Right lobe of liver (tissue), 6 donors: ENCODE data around the gene PPARG. TPM values are rescaled to one million over a fixed set of nuclear protein-coding genes. Genes with fewer than 3 reads are reported as not detected.
"Not testable (repeated sequence)": the region's sequence is repeated elsewhere in the genome, so short reads cannot be mapped to it uniquely, and the experiment has no call there.

ENCODE experiments used
- ATAC-seq, 4 donors: fragments of 200-7000 bp; cut with Tn5 transposase; one replicate each; pipeline ENCODE4 v1.9.1; 2020; ENCODE audit warnings: mild to moderate bottlenecking in 4 of 4, moderate library complexity in 4 of 4
- DNase-seq, 3 donors: peaks; one replicate each; pipeline ENCODE4 v3.0.0-alpha.2; 2020
- H3K27ac ChIP-seq, 3 donors: fragments of 200-600 bp; one replicate each; pipeline ENCODE4 v1.8.0; 2022
- H3K27me3 ChIP-seq, 2 donors: fragments of 200-600 bp; one replicate each; pipeline ENCODE4 v1.8.0; 2022
- H3K36me3 ChIP-seq, 4 donors: fragments of 200-600 bp; sonication (generic) in 1 of 4; one replicate each; pipeline versions ENCODE4 v1.5.1 to v1.8.0; 2017 to 2022; ENCODE audit warnings: control low read depth in 1 of 4
- H3K4me1 ChIP-seq, 4 donors: fragments of 200-600 bp; sonication (generic) in 1 of 4; one replicate each; pipeline versions ENCODE4 v1.5.1 to v1.8.0; 2017 to 2022; ENCODE audit warnings: control low read depth in 1 of 4
- H3K4me3 ChIP-seq, 3 donors: fragments of 200-600 bp; one replicate each; pipeline ENCODE4 v1.8.0; 2022
- H3K9me3 ChIP-seq, 4 donors: fragments of 200-600 bp; sonication (generic) in 1 of 4; one replicate each; pipeline versions ENCODE4 v1.5.1 to v1.8.0; 2017 to 2022; ENCODE audit warnings: control low read depth in 1 of 4
- POLR2A ChIP-seq: fragments of 450-650 bp; IDR thresholded peaks from one replicate; pipeline ENCODE4 v1.6.1; 2017; ENCODE audit warnings: antibody characterized with exemption, mild to moderate bottlenecking
- WGBS: methylation state at CpG from one replicate; pipeline ENCODE4 v1.1.6; 2018; ENCODE audit warnings: low coverage, low lambda C conversion rate; ENCODE audit not compliant: insufficient coverage; ENCODE audit errors: missing lambda C conversion rate; 5-methylcytosine and 5-hydroxymethylcytosine counted together
- intact Hi-C, 2 donors: fragments of 100-400 bp; cut with DNase I; formaldehyde crosslinking; loops; one replicate each; pipeline versions ENCODE4 v1.11.2 to v1.14.1; 2022
- total RNA-seq, 6 experiments: library from RNA; depleted of rRNA in 2 of 6; stranded (reverse); fragments of >200 nt in 2 of 6; fragmentation: NEBNext Ultra II Directional in 3 of 6; extraction: Animal tissue kit (Norgen Biotek cat#: 25700) in 3 of 6; gene quantifications; one replicate each; pipeline versions ENCODE4 v1.1.0 to v1.2.4, GENCODE V29; 2016 to 2023
- TF ChIP-seq, protein P1 (sequence below), 4 donors: fragments of 200-600 bp in 3 of 4; fragments of 450-650 bp in 1 of 4; IDR thresholded peaks; one replicate each; pipeline versions ENCODE4 v1.5.1 to v1.8.0; 2016 to 2022; ENCODE audit warnings: antibody characterized with exemption in 4 of 4, mild to moderate bottlenecking in 2 of 4
- donor health status: DM: no; HTN: yes; CAD: no.
- donor health status: DM: no; HTN: no; CAD: no.
- donor health status: DM: no; HTN: no; CAD: no.
- donor health status: DM: no; HTN: yes; CAD: no.
- donor health status: DM: no; HTN: yes; CAD: no.

The PPARG gene
- total RNA-seq, 6 experiments from 2014 or later: 4.9 to 15.8 (median 10.8) TPM

DNA sequence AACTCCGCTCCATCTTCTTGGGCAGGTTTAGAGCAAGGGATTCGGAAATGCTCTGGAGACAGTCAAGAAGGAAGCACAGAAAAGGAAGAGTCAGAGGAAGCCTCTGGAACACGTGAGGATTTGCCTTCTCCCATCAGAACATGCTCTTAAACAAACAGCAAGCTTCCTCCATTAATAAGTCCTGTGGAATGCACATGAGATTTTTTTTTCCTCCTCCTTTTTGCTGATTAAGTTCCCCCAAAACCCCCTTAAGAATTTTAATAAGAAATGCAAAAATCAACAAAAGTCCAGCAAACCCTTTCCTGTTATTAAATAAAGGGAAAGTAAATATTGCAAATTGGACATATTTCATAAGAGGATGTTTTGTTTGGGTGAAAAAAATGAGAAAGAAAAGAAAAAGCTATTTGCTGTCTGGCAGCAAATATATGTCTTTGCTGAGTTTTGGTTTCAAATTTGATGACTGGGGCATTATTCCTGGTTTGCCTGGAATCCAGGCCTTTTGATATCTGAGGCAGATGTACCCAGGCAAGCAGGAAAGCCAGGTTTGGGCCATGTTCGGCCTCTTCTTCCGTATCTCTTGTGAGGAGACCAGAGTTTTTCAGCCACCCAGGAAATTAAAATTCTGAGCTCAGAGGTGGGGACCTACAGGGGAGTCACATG lies 187.5 kb downstream of the PPARG start:
- intact Hi-C loops: loop anchor here (5.0 to 10.0 kb wide), 2 partner anchors 339 to 342 kb away; no protein-coding TSS in a partner anchor

DNA sequence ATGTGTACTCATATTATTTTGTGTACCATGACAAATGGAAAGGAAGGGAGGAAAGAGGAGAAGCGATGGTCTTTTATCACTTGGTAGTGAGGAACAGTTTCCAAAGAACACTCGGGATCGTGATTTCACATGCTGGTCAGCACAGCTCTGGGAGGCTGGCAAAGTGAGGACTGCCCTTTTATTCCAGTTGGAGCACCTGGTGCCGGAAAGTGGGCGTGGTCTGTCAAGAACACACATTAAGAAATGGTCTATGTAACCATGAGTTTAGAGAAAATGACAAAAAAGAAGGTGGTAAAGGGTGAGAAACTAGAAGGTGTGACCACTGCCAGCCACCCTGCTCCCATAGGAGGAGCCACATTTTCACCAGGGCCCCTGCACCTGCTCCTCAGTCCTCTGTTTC lies 188.4 kb downstream of the PPARG start:
- intact Hi-C loops: loop anchor here (5.0 to 10.0 kb wide), 2 partner anchors 340 to 342 kb away; no protein-coding TSS in a partner anchor
- no peak overlapping the region for H3K4me3 ChIP-seq
- WGBS: 90% methylated on average over 4 of the region's 5 CpGs
- no peaks in the 10 kb centered on the region for H3K9me3 ChIP-seq
- TF ChIP-seq, protein P1, sequence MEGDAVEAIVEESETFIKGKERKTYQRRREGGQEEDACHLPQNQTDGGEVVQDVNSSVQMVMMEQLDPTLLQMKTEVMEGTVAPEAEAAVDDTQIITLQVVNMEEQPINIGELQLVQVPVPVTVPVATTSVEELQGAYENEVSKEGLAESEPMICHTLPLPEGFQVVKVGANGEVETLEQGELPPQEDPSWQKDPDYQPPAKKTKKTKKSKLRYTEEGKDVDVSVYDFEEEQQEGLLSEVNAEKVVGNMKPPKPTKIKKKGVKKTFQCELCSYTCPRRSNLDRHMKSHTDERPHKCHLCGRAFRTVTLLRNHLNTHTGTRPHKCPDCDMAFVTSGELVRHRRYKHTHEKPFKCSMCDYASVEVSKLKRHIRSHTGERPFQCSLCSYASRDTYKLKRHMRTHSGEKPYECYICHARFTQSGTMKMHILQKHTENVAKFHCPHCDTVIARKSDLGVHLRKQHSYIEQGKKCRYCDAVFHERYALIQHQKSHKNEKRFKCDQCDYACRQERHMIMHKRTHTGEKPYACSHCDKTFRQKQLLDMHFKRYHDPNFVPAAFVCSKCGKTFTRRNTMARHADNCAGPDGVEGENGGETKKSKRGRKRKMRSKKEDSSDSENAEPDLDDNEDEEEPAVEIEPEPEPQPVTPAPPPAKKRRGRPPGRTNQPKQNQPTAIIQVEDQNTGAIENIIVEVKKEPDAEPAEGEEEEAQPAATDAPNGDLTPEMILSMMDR (IDR thresholded peaks at IDR 0.05): no peak
- TF ChIP-seq POLR2A: no peak
- no peak overlapping the region for H3K27ac ChIP-seq
- ATAC-seq: no peak
- H3K4me1 ChIP-seq: peaks cover 0 to 18% (median 1%) of the 10 kb centered on the region in 4 donors
- H3K36me3 ChIP-seq: no peaks in the 10 kb centered on the region
- H3K27me3 ChIP-seq: no peaks in the 10 kb centered on the region
- no peak for DNase-seq

More for the DNA sequence above, 187.5 kb downstream of the PPARG start:
- WGBS: 47% methylated on average over 5 of the region's 5 CpGs
- H3K4me3 ChIP-seq: no peak overlapping the region
- no peaks in the 10 kb centered on the region for H3K27me3 ChIP-seq
- peak overlapping the region in 1 of 3 donors; percentile 11 for H3K27ac ChIP-seq
- ATAC-seq: peak; percentile 10 to 54 (median 39)
- peaks cover 0 to 18% (median 1%) of the 10 kb centered on the region in 4 donors for H3K4me1 ChIP-seq
- no peak for TF ChIP-seq POLR2A
- TF ChIP-seq, protein P1 (IDR thresholded peaks at IDR 0.05): no peak
- no peak for DNase-seq
- H3K36me3 ChIP-seq: no peaks in the 10 kb centered on the region
- H3K9me3 ChIP-seq: no peaks in the 10 kb centered on the region

DNA sequence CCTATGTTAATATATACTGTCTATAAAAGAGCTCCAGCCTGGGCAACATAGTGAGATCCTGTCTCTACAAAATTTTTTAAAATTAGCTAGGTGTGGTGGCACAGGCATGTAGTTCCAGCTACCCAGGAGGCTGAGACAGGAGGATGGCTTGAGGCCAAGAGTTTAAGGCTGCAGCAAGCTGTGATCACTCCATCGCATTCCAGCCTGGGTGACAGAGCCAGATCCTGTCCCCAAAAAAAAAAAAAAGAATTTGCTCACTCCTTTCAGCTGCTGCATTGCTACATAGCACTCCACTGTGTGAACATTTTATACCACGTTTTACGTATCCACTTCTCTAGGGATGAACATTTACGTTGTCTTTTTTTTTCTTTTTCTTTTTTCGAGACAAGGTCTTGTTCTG lies 189.5 kb downstream of the PPARG start:
- H3K4me1 ChIP-seq: peaks cover 0 to 18% (median 1%) of the 10 kb centered on the region in 4 donors
- H3K9me3 ChIP-seq: no peaks in the 10 kb centered on the region
- ATAC-seq: no peak
- TF ChIP-seq, protein P1 (IDR thresholded peaks at IDR 0.05): no peak
- TF ChIP-seq POLR2A: no peak
- H3K27ac ChIP-seq: no peak overlapping the region
- no peaks in the 10 kb centered on the region for H3K27me3 ChIP-seq
- no peak overlapping the region for H3K4me3 ChIP-seq
- no peaks in the 10 kb centered on the region for H3K36me3 ChIP-seq
- intact Hi-C loops: loop anchor here (5.0 to 10.0 kb wide), 2 partner anchors 341 to 344 kb away; no protein-coding TSS in a partner anchor
- no peak for DNase-seq
- 83% methylated on average over 5 of the region's 5 CpGs for WGBS

DNA sequence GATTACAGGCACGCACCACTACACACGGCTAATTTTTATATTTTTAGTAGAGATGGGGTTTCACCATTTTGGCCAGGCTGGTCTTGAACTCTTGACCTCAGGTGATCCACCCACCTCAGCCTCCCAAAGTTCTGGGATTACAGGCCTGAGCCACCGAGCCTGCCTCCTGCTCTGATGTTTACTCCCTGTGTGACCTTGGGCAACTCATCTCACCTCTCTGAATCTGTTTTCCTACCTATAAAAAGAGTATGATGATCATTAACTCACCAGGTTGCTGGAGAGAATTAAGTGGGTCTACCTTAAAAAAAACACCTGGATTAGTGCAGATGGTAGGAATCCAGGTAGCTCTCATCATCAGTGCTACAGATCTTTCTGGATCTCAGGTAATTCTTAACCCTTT lies 190.3 kb downstream of the PPARG start:
- peaks cover 0 to 23% (median 4%) of the 10 kb centered on the region in 4 donors for H3K4me1 ChIP-seq
- WGBS: 57% methylated on average over 3 of the region's 3 CpGs
- not testable (repeated sequence) for ATAC-seq, H3K4me3 ChIP-seq, H3K36me3 ChIP-seq, H3K27ac ChIP-seq, H3K27me3 ChIP-seq, H3K9me3 ChIP-seq
- DNase-seq: peak in 1 of 3 donors; percentile 22
- intact Hi-C loops: loop anchor here (5.0 to 10.0 kb wide), 2 partner anchors 342 to 344 kb away; no protein-coding TSS in a partner anchor

DNA sequence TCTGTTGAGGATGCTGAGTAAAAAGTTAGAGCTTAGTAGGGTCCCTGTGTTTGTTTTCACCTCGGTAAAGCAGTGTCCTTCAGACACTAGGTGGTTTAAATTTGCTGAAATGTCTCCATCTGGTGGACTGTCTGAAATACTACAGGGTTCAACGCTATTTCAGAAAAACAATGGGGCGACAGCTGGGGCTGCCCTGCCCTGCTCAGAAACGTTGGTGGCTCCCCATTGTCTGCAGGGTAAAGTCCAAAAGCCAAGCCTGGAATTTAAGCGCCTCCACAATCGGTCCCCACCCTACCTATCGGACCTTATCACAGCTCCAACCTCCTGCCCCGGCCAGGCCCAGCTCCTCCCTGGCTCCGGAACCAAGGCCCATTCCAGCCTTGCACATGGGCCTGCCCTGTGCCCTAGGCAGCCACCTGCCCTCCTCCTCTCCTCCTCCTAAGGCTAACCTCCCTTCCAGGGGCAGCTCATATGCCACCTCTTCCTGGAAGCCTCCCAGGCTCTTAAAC lies 191.1 kb downstream of the PPARG start:
- no peaks in the 10 kb centered on the region for H3K9me3 ChIP-seq
- no peaks in the 10 kb centered on the region for H3K36me3 ChIP-seq
- intact Hi-C loops: loop anchor here (5.0 to 10.0 kb wide), 2 partner anchors 343 to 345 kb away; no protein-coding TSS in a partner anchor
- H3K27me3 ChIP-seq: no peaks in the 10 kb centered on the region
- peak; percentile 60 to 66 (median 62) for ATAC-seq
- no peak overlapping the region for H3K4me3 ChIP-seq
- TF ChIP-seq POLR2A: no peak
- TF ChIP-seq, protein P1 (IDR thresholded peaks at IDR 0.05): peak; percentile 56 to 89 (median 76)
- peaks cover 0 to 25% (median 4%) of the 10 kb centered on the region in 4 donors for H3K4me1 ChIP-seq
- 13% methylated on average over 6 of the region's 9 CpGs for WGBS
- no peak overlapping the region for H3K27ac ChIP-seq
- DNase-seq: peak in 1 of 3 donors; percentile 27
